IPS DF 19.7 (cell line): Measurements from ENCODE around the gene TAF1D.
"Not testable (repeated sequence)": the region's sequence is repeated elsewhere in the genome, so short reads cannot be mapped to it uniquely, and the experiment has no call there.

Experiments
- DNase-seq: peaks from one replicate; pipeline ENCODE4 v3.0.0-alpha.2; 2013; ENCODE audit warnings: low read depth, low spot score

TAF1D gene

GRCh38 chr11:93741094-93741881 is at the start of gene TAF1D, which contains the start of gene C11orf54:
TAF1D (minus strand) TSS chr11:93741495; CDS start chr11:93739304, 2,191 bp downstream.
C11orf54 (plus strand) TSS chr11:93741672; CDS start chr11:93747394, 5,722 bp downstream.
- peak; percentile 84 for DNase-seq

- no peak for DNase-seq
These were observed 43.7 kb upstream of the TAF1D start for GRCh38 chr11:93784935-93785360.

- peak; percentile 84 for DNase-seq
These were observed 43.0 kb upstream of the TAF1D start, which contains the start of gene MED17 for GRCh38 chr11:93784145-93784934. MED17 (plus strand) TSS chr11:93784282; CDS start chr11:93784514, 232 bp downstream.

- DNase-seq: no peak
These were observed 42.5 kb upstream of the TAF1D start for GRCh38 chr11:93783765-93784144.

- DNase-seq: no peak
These were observed 42.1 kb upstream of the TAF1D start for GRCh38 chr11:93783362-93783761.

GRCh38 chr11:93775289-93775688 is 34.0 kb upstream of the TAF1D start:
- no peak for DNase-seq

GRCh38 chr11:93774560-93774959 is 33.3 kb upstream of the TAF1D start:
- DNase-seq: not testable (repeated sequence)

GRCh38 chr11:93773601-93774200 is 32.4 kb upstream of the TAF1D start:
- no peak for DNase-seq

- DNase-seq: no peak
These were observed 31.8 kb upstream of the TAF1D start for GRCh38 chr11:93773045-93773477.

GRCh38 chr11:93772123-93772522 is 30.8 kb upstream of the TAF1D start:
- no peak for DNase-seq

- no peak for DNase-seq
These were observed 28.9 kb upstream of the TAF1D start for GRCh38 chr11:93770160-93770559.

GRCh38 chr11:93767018-93767417 is 25.7 kb upstream of the TAF1D start:
- no peak for DNase-seq

- DNase-seq: no peak
These were observed 25.2 kb upstream of the TAF1D start for GRCh38 chr11:93766504-93766903.

- no peak for DNase-seq
These were observed 24.3 kb upstream of the TAF1D start for GRCh38 chr11:93765551-93765950.

GRCh38 chr11:93761910-93762309 is 20.6 kb upstream of the TAF1D start:
- no peak for DNase-seq

- DNase-seq: not testable (repeated sequence)
These were observed 17.8 kb upstream of the TAF1D start for GRCh38 chr11:93759123-93759522.

GRCh38 chr11:93757924-93758865 is 16.9 kb upstream of the TAF1D start:
- DNase-seq: no peak

- no peak for DNase-seq
These were observed 16.0 kb upstream of the TAF1D start for GRCh38 chr11:93757301-93757700.

GRCh38 chr11:93756748-93757147 is 15.5 kb upstream of the TAF1D start:
- no peak for DNase-seq

- DNase-seq: no peak
These were observed 11.9 kb upstream of the TAF1D start for GRCh38 chr11:93753241-93753640.

- DNase-seq: no peak
These were observed 9.7 kb upstream of the TAF1D start for GRCh38 chr11:93751001-93751400.
